ENCODE results near the gene TRERF1. TPM values are rescaled to one million over a fixed set of nuclear protein-coding genes. Genes with fewer than 3 reads are reported as not detected.

TRERF1 gene
- total RNA-seq, 1 donor: 12.0 TPM

DNA sequence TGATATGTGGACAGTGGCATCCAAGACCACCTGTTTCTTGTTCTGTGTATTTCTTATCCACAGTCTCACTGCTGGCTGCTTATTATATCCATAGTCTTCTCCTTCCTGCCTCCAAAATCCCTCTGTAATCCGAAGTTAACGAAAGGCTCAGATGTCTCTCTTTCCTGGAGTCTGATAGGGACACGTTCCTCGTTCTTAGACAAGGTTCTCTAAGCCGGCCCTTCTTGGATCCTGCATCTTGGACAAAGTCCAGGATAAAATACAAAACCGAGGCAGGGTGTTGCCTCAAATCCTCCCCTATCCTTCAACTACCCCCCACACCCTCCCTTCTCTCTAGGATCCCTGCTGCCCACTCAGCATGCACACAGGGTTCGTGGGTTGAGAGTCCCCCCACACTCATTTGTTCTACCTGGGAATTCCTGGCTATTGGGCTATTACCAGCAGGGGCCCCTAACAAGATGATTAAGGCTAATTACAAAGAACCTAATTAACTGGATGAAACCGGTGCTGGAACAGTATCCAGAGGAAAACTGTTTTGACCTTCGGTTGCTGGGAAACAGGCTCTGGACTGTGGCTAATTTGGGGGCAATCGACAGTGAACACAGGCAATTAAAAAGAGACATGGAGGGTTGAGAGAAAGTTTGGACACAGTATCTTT lies 201.3 kb downstream of the TRERF1 start:
- TF ChIP-seq, protein P1, sequence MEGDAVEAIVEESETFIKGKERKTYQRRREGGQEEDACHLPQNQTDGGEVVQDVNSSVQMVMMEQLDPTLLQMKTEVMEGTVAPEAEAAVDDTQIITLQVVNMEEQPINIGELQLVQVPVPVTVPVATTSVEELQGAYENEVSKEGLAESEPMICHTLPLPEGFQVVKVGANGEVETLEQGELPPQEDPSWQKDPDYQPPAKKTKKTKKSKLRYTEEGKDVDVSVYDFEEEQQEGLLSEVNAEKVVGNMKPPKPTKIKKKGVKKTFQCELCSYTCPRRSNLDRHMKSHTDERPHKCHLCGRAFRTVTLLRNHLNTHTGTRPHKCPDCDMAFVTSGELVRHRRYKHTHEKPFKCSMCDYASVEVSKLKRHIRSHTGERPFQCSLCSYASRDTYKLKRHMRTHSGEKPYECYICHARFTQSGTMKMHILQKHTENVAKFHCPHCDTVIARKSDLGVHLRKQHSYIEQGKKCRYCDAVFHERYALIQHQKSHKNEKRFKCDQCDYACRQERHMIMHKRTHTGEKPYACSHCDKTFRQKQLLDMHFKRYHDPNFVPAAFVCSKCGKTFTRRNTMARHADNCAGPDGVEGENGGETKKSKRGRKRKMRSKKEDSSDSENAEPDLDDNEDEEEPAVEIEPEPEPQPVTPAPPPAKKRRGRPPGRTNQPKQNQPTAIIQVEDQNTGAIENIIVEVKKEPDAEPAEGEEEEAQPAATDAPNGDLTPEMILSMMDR (IDR thresholded peaks at IDR 0.05; ENCODE audit: insufficient read depth, low read length): no peak
- no peak for DNase-seq (ENCODE audit: low read depth)
- H3K4me3 ChIP-seq (ENCODE audit: low read depth, low read length): no peak overlapping the region

DNA sequence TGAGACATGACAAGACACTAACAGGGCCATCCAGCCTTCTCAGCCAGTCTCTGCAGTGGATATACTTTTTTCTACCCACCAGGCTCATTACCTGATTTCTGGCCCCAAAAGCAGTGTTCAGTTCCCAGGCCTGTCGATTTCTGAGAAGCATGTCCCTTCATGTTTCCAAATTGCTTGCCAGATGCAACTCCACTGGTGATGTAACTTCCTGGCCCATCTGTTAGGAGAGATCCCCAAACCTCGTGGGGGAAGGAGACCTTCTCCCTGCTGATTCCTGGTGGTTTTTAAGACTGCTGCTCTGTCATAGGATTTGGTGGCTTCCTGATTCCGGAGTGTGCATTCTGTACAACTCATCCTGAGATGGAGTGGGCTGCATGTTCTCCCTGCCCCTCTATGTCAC lies 202.4 kb downstream of the TRERF1 start:
- DNase-seq (ENCODE audit: low read depth): peak; percentile 35
- TF ChIP-seq, protein P1 (IDR thresholded peaks at IDR 0.05; ENCODE audit: insufficient read depth, low read length): no peak

DNA sequence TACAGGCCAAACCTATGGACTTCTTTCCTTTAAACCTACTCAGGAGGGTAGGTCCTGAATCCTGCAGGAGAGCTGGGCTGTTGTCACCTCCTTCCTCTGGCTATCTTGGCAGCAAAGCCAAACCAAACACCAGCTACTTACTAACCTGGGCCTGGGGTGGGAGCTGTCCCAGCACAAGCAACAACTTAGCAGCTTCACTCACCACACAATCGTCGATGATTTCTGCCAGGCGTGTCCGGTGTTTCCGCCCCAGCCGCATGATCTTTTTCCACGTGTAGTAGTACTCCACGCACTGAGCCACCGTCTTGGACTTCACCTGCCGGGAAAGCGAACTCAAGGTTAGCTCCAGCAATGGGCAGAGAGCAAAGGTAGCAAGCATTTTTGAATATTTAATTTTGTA lies 208.7 kb downstream of the TRERF1 start:
- DNase-seq (ENCODE audit: low read depth): no peak
- TF ChIP-seq, protein P1 (IDR thresholded peaks at IDR 0.05; ENCODE audit: insufficient read depth, low read length): no peak
- H3K4me3 ChIP-seq (ENCODE audit: low read depth, low read length): no peak overlapping the region

More for the DNA sequence above, 202.4 kb downstream of the TRERF1 start:
- no peak overlapping the region for H3K4me3 ChIP-seq (ENCODE audit: low read depth, low read length)

DNA sequence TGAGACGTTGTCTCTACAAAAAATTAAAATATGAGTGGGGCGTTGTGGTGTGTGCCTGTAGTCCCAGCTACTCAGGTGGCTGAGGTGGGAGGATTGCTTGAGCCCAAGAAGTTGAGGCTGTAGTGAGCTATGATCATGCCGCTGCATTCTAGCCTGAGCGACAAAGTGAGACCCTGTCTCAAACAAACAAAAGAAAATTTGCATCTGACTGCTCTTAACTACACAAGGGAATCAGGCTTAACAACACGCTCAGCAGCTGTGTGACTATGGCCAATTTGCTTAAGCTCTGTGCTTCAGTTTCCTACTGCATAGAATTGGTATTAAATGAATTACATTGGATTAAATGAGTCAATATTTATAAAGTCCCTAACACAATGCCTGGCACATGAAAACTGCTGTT lies 209.8 kb downstream of the TRERF1 start:
- TF ChIP-seq, protein P1 (IDR thresholded peaks at IDR 0.05; ENCODE audit: insufficient read depth, low read length): no peak
- no peak for DNase-seq (ENCODE audit: low read depth)
- H3K4me3 ChIP-seq (ENCODE audit: low read depth, low read length): no peak overlapping the region

DNA sequence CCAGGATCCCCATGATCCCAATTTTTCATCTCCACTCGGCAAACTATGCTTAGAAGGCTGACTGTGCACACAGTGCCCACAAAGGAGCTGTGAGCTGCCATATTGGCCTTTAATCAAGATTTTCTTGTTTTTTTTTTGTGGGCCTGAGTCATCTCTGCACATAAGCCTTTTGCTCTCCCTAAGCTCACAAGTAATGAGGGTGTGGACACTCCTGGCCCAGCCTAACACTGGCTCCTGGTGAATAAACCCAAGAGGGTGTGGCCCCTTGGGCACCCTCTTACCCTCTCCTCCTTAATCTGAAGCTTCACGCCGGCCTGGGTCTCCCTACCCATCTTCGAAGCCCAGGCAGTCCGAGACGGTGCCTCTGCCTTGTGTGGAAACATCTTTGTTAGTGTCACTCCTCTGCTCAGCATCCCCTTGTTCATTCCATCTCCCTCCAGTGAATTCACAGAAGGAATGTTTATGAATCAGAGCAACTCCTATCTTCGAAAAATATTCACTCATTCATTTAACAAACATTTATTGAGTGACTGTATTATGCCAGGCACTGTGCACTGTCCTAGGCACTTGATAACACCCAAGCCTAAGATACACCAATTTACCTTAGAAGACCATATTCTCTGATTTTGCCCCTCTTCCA lies 211.9 kb downstream of the TRERF1 start:
- TF ChIP-seq, protein P1 (IDR thresholded peaks at IDR 0.05; ENCODE audit: insufficient read depth, low read length): no peak
- H3K4me3 ChIP-seq (ENCODE audit: low read depth, low read length): no peak overlapping the region
- peak; percentile 83 for DNase-seq (ENCODE audit: low read depth)

DNA sequence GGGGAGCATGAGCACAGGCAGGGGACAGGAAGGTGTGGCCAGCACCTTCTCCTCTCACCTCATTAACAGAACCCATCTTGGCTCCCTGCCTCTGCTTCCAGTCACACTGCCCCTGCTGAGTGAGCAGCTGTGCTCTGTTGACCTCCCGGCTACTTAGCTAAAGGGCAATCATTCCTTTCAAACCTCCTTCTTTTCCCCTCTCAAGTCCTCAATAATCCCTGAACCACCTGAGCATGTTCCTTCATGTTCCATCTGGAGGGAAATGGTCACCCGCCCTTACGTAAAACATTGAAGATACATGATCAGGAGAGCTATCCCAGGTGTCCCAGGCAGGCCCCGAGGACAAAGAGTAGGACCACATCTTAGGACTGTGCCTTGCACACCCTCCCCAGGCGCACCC lies 212.4 kb downstream of the TRERF1 start:
- TF ChIP-seq, protein P1 (IDR thresholded peaks at IDR 0.05; ENCODE audit: insufficient read depth, low read length): no peak
- DNase-seq (ENCODE audit: low read depth): no peak

More for the DNA sequence above, 212.4 kb downstream of the TRERF1 start:
- no peak overlapping the region for H3K4me3 ChIP-seq (ENCODE audit: low read depth, low read length)

Data from fibroblast of the aortic adventitia (primary cell).